ENCODE measurements around the gene MUC5AC.

DNA sequence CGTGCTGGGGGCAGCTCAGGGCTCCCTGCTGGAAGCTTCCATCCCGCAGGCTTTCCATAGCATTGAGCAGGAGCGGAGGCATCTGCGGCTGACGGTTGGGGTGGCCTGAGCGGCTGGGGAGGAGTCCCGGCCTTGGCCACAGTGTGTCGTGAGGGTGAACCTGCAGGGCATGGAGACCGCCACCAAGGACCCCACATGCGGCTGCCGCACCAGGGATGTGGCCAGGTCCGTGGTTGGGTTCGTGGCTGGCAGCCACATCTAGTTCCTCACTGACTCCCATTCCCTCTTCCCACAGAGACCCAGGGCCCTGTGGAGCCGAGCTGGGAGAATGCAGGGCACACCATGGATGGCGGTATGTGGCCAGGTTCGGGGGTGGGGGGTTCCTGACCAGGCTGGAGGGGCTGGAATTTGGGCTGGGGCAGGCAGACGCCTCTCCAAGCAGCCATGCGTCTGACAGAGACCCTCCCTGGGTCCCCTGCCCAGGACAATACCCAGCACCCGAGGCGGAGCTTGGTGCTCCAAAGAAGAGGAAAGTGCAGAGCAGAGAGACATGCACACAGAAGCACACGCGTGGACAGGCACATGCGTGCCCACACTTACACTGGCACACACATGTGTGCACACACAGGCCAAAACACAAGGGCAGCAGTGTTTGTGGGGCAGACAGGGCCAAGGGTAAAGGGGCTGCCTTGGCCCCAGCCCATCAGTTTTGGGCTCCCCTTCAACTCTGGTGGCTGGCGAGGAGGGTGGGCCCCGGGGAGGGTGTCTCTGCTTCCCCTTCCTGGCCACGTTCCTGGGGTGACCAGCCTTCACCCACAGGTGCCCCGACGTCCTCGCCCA lies 67.9 kb downstream of the MUC5AC start:
- no peak for TF ChIP-seq ELF4 (IDR thresholded peaks at IDR 0.05)
- TF ChIP-seq ZNF384 (IDR thresholded peaks at IDR 0.05): no peak
- no peak for TF ChIP-seq SUZ12 (IDR thresholded peaks at IDR 0.05)
- no peak for TF ChIP-seq FOXM1 (IDR thresholded peaks at IDR 0.05; ENCODE audit: borderline replicate concordance)
- TF ChIP-seq FOXA1 (IDR thresholded peaks at IDR 0.05): no peak
- no peak for TF ChIP-seq SP1 (IDR thresholded peaks at IDR 0.05)

All from HEK293T (cell line).